K562 (cell line): ENCODE data around the gene STARD8. TPM values are rescaled to one million over a fixed set of nuclear protein-coding genes. Genes with fewer than 3 reads are reported as not detected.
A peak's percentile ranks its signal among the peaks of the same experiment; 100 is the strongest.

ENCODE experiments used
- ATAC-seq: fragments of 200-7000 bp; cut with Tn5 transposase; 3 replicates; pipeline ENCODE4 v1.9.1; 2020; ENCODE audit warnings: moderate library complexity
- BruUV-seq: library from RNA; stranded (reverse); fragments of 400-500 nt; replicated peaks from 2 replicates; lab custom pipeline; 2021; lab: Mats Ljungman, UMichigan
- CTCF ChIA-PET: fragments of 300-600 bp; formaldehyde crosslinking; extraction: SDS; loops from one replicate; lab custom pipeline; 2021; ENCODE audit warnings: low intra/inter-chr PET ratio; lab: Yijun Ruan, JAX
- POLR2A ChIA-PET: fragments of 300-600, 350-650 bp; sonication (Branson Sonifier 250); formaldehyde crosslinking; extraction: SDS; loops from one replicate; lab custom pipeline; 2021; ENCODE audit warnings: antibody characterized with exemption, inconsistent platforms; lab: Yijun Ruan, JAX
- DNase-seq, 4 experiments: peaks; one replicate each; pipeline versions ENCODE4 v3.0.0 to v3.0.0-alpha.2; 2011 to 2018; ENCODE audit warnings: low spot score in 3 of 4, mixed read lengths in 3 of 4; ENCODE audit errors: extremely low read depth in 1 of 4
- FAIRE-seq: peaks from 2 replicates; lab custom pipeline; 2011; peaks lifted over from hg19 to GRCh38; lab: Jason Lieb, UNC
- H2AFZ ChIP-seq: 2 replicates; pipeline ENCODE4 v1.6.0; 2011; ENCODE audit warnings: low read depth, low read length, control low read depth, inconsistent platforms
- H3K27ac ChIP-seq: fragments of 200-600 bp; 3 replicates; pipeline ENCODE4 v1.8.0; 2011; ENCODE audit warnings: low read depth, mild to moderate bottlenecking, control low read depth, inconsistent platforms, low read length, moderate library complexity, mixed read lengths; ENCODE audit errors: extremely low read depth
- H3K27me3 ChIP-seq, 2 experiments: fragments of 300-600 bp in 1 of 2; 2 replicates in 1 of 2; 3 replicates in 1 of 2; pipeline versions ENCODE4 v1.6.0 to v1.8.0; 2011; ENCODE audit warnings: inconsistent platforms in 2 of 2, low read length in 2 of 2, mild to moderate bottlenecking in 1 of 2, mixed read lengths in 1 of 2, moderate library complexity in 1 of 2; ENCODE audit not compliant: control insufficient read depth in 2 of 2, insufficient read depth in 2 of 2
- H3K36me3 ChIP-seq: fragments of 300-600 bp; 3 replicates; pipeline ENCODE4 v1.8.0; 2011; ENCODE audit warnings: mild to moderate bottlenecking, low read length, inconsistent platforms; ENCODE audit not compliant: control insufficient read depth, insufficient read depth
- H3K4me1 ChIP-seq, 2 experiments: fragments of 200-600 bp in 1 of 2; replicated peaks in 1 of 2; 2 replicates in 1 of 2; 3 replicates in 1 of 2; pipeline versions ENCODE4 v1.5.1 to v1.8.0; 2011; ENCODE audit warnings: inconsistent platforms in 2 of 2, low read length in 2 of 2, mild to moderate bottlenecking in 1 of 2, mixed read lengths in 1 of 2, moderate library complexity in 1 of 2; ENCODE audit not compliant: control insufficient read depth in 2 of 2, insufficient read depth in 2 of 2
- H3K4me2 ChIP-seq: 2 replicates; pipeline ENCODE4 v1.6.1; 2011; ENCODE audit warnings: low read length, control low read depth, inconsistent platforms, mixed read lengths; ENCODE audit not compliant: insufficient read depth
- H3K4me3 ChIP-seq: fragments of 200-600 bp; sonication (generic), shearing (Covaris generic); 2 replicates; pipeline ENCODE4 v1.5.1; 2016; ENCODE audit warnings: control low read depth, inconsistent platforms
- H3K79me2 ChIP-seq: fragments of 200-600 bp; 3 replicates; pipeline ENCODE4 v1.8.0; 2011; ENCODE audit warnings: low read length, inconsistent platforms; ENCODE audit not compliant: control insufficient read depth, insufficient read depth
- H3K9ac ChIP-seq, 2 experiments: 2 replicates each; pipeline versions ENCODE4 v1.6.0 to v1.6.1; 2011; ENCODE audit warnings: low read depth in 2 of 2, low read length in 2 of 2, control low read depth in 1 of 2, inconsistent platforms in 1 of 2, mild to moderate bottlenecking in 1 of 2, mixed read lengths in 1 of 2; ENCODE audit not compliant: insufficient read depth in 1 of 2
- H3K9me1 ChIP-seq: one replicate; pipeline ENCODE4 v1.6.0; 2011; ENCODE audit warnings: inconsistent platforms, mild to moderate bottlenecking, low read length, moderate library complexity; ENCODE audit not compliant: control insufficient read depth, insufficient read depth
- H3K9me3 ChIP-seq: replicated peaks from 2 replicates; pipeline ENCODE4 v1.5.1; 2011; ENCODE audit warnings: low read depth, low read length, inconsistent platforms; ENCODE audit not compliant: control insufficient read depth, insufficient read depth
- H4K20me1 ChIP-seq: replicated peaks from 2 replicates; pipeline ENCODE4 v1.6.1; 2011; ENCODE audit warnings: low read length, inconsistent platforms, mixed read lengths; ENCODE audit not compliant: control insufficient read depth, insufficient read depth
- JUND ChIP-seq, 2 experiments: IDR thresholded peaks; 2 replicates in 1 of 2; 3 replicates in 1 of 2; pipeline ENCODE4 v1.6.1; 2011; ENCODE audit warnings: borderline replicate concordance in 2 of 2, low read depth in 2 of 2, low read length in 2 of 2, improper control_type of control experiment in 1 of 2, missing biosample characterization in 1 of 2, missing genetic modification characterization in 1 of 2, missing genetic modification reagents in 1 of 2
- KAT7 ChIP-seq: sonication (generic); formaldehyde crosslinking; IDR thresholded peaks from 2 replicates; pipeline ENCODE4 v1.8.0; 2022; ENCODE audit warnings: missing genetic modification reagents, mild to moderate bottlenecking, borderline replicate concordance
- MIER1 ChIP-seq: fragments of 450-650 bp; IDR thresholded peaks from 2 replicates; pipeline ENCODE4 v1.6.1; 2016; ENCODE audit warnings: antibody characterized with exemption, mild to moderate bottlenecking, low read depth
- NCOR1 ChIP-seq: fragments of 450-650 bp; IDR thresholded peaks from 2 replicates; pipeline ENCODE4 v1.6.1; 2016; ENCODE audit warnings: mild to moderate bottlenecking, moderate library complexity
- NELFE ChIP-seq: IDR thresholded peaks from 2 replicates; pipeline ENCODE4 v1.6.1; 2011; ENCODE audit warnings: mild to moderate bottlenecking; ENCODE audit not compliant: insufficient read depth, insufficient read length
- NFIC ChIP-seq: fragments of 450-650 bp; IDR thresholded peaks from 2 replicates; pipeline ENCODE4 v1.6.1; 2017; ENCODE audit warnings: mild to moderate bottlenecking, inconsistent platforms
- NONO ChIP-seq, 2 experiments: fragments of 200-400 bp in 1 of 2; fragments of 450-650 bp in 1 of 2; formaldehyde crosslinking in 1 of 2; IDR thresholded peaks; 2 replicates each; pipeline ENCODE4 v1.6.1; 2017; ENCODE audit warnings: low read depth in 2 of 2, mild to moderate bottlenecking in 2 of 2, moderate library complexity in 2 of 2, low read length in 1 of 2
- POLR2G ChIP-seq: fragments of 200-400 bp; formaldehyde crosslinking; IDR thresholded peaks from 2 replicates; pipeline ENCODE4 v1.6.1; 2017; ENCODE audit warnings: low read depth, mild to moderate bottlenecking, antibody characterized with exemption, low read length, moderate library complexity
- PTBP1 ChIP-seq: fragments of 200-400 bp; formaldehyde crosslinking; IDR thresholded peaks from 2 replicates; pipeline ENCODE4 v1.6.1; 2017; ENCODE audit warnings: low read depth, low read length
- PURB ChIP-seq: sonication (generic); formaldehyde crosslinking; IDR thresholded peaks from 2 replicates; pipeline ENCODE4 v1.9.0; 2021; ENCODE audit warnings: low read depth, mild to moderate bottlenecking, missing genetic modification reagents
- RBBP5 ChIP-seq: fragments of 200-600 bp; sonication (generic); IDR thresholded peaks from 2 replicates; pipeline ENCODE4 v1.6.1; 2012; ENCODE audit warnings: borderline replicate concordance, mild to moderate bottlenecking, low read length, control low read depth, inconsistent platforms; ENCODE audit not compliant: insufficient read depth, poor library complexity, severe bottlenecking
- RCOR1 ChIP-seq, 2 experiments: IDR thresholded peaks; 2 replicates each; pipeline ENCODE4 v1.6.1; 2012; ENCODE audit warnings: low read depth in 2 of 2, low read length in 2 of 2, borderline replicate concordance in 1 of 2, improper control_type of control experiment in 1 of 2
- STAT5B ChIP-seq: fragments of 250-450 bp; sonication (Bioruptor Pico); IDR thresholded peaks from 2 replicates; pipeline ENCODE4 v1.8.0; 2021; ENCODE audit warnings: mild to moderate bottlenecking, inconsistent platforms
- TAL1 ChIP-seq: fragments of 450-650 bp; IDR thresholded peaks from 2 replicates; pipeline ENCODE4 v1.6.1; 2016; ENCODE audit warnings: mild to moderate bottlenecking
- TEAD4 ChIP-seq, 2 experiments: sonication (generic) in 1 of 2; formaldehyde crosslinking in 1 of 2; IDR thresholded peaks; 2 replicates each; pipeline versions ENCODE4 v1.6.1 to v1.8.0; 2012 to 2022; ENCODE audit warnings: borderline replicate concordance in 1 of 2, inconsistent platforms in 1 of 2, low read length in 1 of 2, mild to moderate bottlenecking in 1 of 2, missing genetic modification reagents in 1 of 2
- ZNF23 ChIP-seq: fragments of 250-450 bp; sonication (Bioruptor Pico); IDR thresholded peaks from 2 replicates; pipeline ENCODE4 v1.4.0; 2020; ENCODE audit warnings: mild to moderate bottlenecking
- WGBS: fragments of 100-300 bp; shearing (Covaris generic); methylation state at CpG from one replicate; pipeline ENCODE4 v1.1.6; 2016; ENCODE audit warnings: low coverage, mixed read lengths; ENCODE audit not compliant: insufficient coverage; ENCODE audit errors: missing lambda C conversion rate; 5-methylcytosine and 5-hydroxymethylcytosine counted together
- in situ Hi-C: fragments of 300-500 bp; cut with MboI; formaldehyde crosslinking; loops from 4 replicates; pipeline ENCODE4 v1.15.0; 2018; ENCODE audit warnings: inconsistent platforms, mixed read lengths
- intact Hi-C: fragments of 100-400 bp; cut with micrococcal nuclease; formaldehyde crosslinking; loops from 2 replicates; pipeline ENCODE4 v1.14.2; 2022
- polyA plus RNA-seq, 8 experiments: library from polyadenylated mRNA; depleted of rRNA in 4 of 8; stranded (reverse) in 5 of 8; unstranded in 3 of 8; fragments of >200 nt; fragmentation: Nextera tagmentation in 2 of 8; fragmentation: Illumina TruSeq in 1 of 8; extraction: Ambion mirVana in 2 of 8; extraction: Trizol in 1 of 8; gene quantifications; 2 replicates each; pipeline versions ENCODE4 v1.2.1 to v1.2.3, GENCODE V29; 2011 to 2014; ENCODE audit warnings: inconsistent platforms in 1 of 8, missing spikeins in 1 of 8
- total RNA-seq, 7 experiments: library from RNA; depleted of rRNA in 6 of 7; stranded (reverse); fragments of >200 nt in 6 of 7; fragmentation: Illumina TruSeq in 2 of 7; extraction: Trizol in 2 of 7; gene quantifications; 2 replicates each; pipeline versions ENCODE4 v1.2.1 to v1.2.3, GENCODE V29; 2011 to 2021; ENCODE audit warnings: low replicate concordance in 1 of 7
- TF ChIP-seq, protein P1 (sequence below): IDR thresholded peaks from 3 replicates; pipeline ENCODE4 v1.6.1; 2011; ENCODE audit warnings: borderline replicate concordance, mild to moderate bottlenecking, moderate library complexity; ENCODE audit not compliant: insufficient read length; ENCODE audit errors: extremely low read depth

The STARD8 gene
- total and polyA plus RNA-seq, 9 of the 15 experiments (the other 6 are each of a cell fraction or from before 2014, with no cell fraction given), result 1.6 to 35.0 (median 15.9) TPM

DNA sequence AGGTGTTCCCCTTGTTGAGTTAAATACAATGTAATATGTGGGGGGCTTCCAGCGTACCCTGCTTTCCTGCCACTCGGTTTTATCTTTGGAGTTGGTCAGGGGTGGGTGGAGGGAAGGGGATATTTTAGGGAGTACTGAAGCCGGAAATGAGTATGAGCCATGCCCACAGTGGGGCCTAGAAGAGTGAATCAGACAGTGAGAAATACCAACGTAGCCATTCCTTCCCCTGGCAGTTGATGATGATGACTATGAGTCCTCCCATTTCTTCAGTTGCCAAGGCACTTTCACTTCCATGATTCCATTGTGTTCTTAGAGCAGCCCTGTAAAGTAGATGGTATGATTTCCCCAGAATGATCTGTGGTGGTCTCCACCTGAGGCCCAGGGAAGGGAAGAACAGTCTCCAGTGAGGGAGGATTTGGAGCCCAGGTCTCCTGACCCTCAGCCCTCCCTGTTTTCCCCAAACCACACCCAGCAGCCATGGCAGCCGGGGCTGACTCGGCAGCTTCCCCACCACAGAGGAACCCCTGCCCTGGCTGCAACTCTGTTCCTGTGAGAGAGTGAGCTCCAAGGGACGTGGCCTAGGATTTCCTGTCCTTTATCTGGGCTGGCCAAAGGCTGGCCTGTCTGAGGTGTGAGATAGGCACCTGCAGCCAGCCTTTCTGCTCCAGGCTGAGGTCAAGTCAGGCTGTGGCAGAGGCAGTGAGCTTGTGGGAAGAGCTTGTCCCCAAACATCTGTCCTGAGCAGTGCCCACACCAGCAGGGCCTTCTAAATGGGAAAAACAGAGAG is 52.7 kb downstream of the STARD8 start:
- H3K9me3 ChIP-seq, result no peaks in the 10 kb centered on the region
- CTCF ChIA-PET, result no interaction called here
- peaks cover 7% of the 10 kb centered on the region; the same call in 1 of the 2 replicates for H4K20me1 ChIP-seq
- in situ Hi-C loops, result no loop called here
- intact Hi-C loops, result loop anchor here (10.0 kb wide), 2 partner anchors 185 to 515 kb away; no protein-coding TSS in a partner anchor
- POLR2A ChIA-PET, result interaction anchor here (0.6 to 1.2 kb wide), 5 partner anchors 8 to 697 kb away, joined by 3 to 6 read pairs (median 3); no protein-coding TSS in a partner anchor
- H3K9me1 ChIP-seq, result peaks cover 5% of the 10 kb centered on the region
- H2AFZ ChIP-seq, result no peak overlapping the region
- H3K36me3 ChIP-seq, result peaks cover 22% of the 10 kb centered on the region; the same call in 2 of the 3 replicates
- ATAC-seq (peak; percentile 74), DNase-seq (peak in 2 of 4 experiments; percentile 69 to 76), FAIRE-seq (peak; percentile 89)
- H3K27ac ChIP-seq, result peak overlapping the region; percentile 69
- peak overlapping the region; percentile 52 for H3K4me2 ChIP-seq
- 6% methylated on average over 7 of the region's 7 CpGs for WGBS
- peak overlapping the region; percentile 30 to 62; a peak in 3 of 4 replicates for H3K9ac ChIP-seq
- H3K27me3 ChIP-seq, result no peaks in the 10 kb centered on the region
- peaks cover 100% of the 10 kb centered on the region for H3K79me2 ChIP-seq
- H3K4me3 ChIP-seq, result no peak overlapping the region
- peaks cover 22 to 23% of the 10 kb centered on the region in 2 experiments; a peak in 3 of 5 replicates for H3K4me1 ChIP-seq
- no TSS peak for BruUV-seq
- TF ChIP-seq, protein P1, sequence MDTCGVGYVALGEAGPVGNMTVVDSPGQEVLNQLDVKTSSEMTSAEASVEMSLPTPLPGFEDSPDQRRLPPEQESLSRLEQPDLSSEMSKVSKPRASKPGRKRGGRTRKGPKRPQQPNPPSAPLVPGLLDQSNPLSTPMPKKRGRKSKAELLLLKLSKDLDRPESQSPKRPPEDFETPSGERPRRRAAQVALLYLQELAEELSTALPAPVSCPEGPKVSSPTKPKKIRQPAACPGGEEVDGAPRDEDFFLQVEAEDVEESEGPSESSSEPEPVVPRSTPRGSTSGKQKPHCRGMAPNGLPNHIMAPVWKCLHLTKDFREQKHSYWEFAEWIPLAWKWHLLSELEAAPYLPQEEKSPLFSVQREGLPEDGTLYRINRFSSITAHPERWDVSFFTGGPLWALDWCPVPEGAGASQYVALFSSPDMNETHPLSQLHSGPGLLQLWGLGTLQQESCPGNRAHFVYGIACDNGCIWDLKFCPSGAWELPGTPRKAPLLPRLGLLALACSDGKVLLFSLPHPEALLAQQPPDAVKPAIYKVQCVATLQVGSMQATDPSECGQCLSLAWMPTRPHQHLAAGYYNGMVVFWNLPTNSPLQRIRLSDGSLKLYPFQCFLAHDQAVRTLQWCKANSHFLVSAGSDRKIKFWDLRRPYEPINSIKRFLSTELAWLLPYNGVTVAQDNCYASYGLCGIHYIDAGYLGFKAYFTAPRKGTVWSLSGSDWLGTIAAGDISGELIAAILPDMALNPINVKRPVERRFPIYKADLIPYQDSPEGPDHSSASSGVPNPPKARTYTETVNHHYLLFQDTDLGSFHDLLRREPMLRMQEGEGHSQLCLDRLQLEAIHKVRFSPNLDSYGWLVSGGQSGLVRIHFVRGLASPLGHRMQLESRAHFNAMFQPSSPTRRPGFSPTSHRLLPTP, result no peak
- TF ChIP-seq TEAD4 (IDR thresholded peaks at IDR 0.05; ENCODE audit: low read length), result peak; percentile 69
- TF ChIP-seq TEAD4 (CRISPR knock-in tag; IDR thresholded peaks at IDR 0.05; ENCODE audit: borderline replicate concordance), result no peak
- no peak for TF ChIP-seq STAT5B (CRISPR knock-in tag)
- no peak for TF ChIP-seq RBBP5
- TF ChIP-seq NELFE, result no peak
- TF ChIP-seq KAT7, result no peak
- TF ChIP-seq MIER1, result no peak
- TF ChIP-seq NFIC, result peak; percentile 45; the same call in 1 of the 2 replicates
- TF ChIP-seq TAL1, result peak; percentile 78
- TF ChIP-seq ZNF23, result no peak
- TF ChIP-seq NCOR1, result peak; percentile 84
- TF ChIP-seq NONO (IDR thresholded peaks at IDR 0.05; ENCODE audit: low read depth in 2 of 2, low read length in 1 of 2), result no peak
- TF ChIP-seq PTBP1, result no peak
- 0 out of 2 replicates have a peak, but pooled peaks have one; percentile 32 for TF ChIP-seq JUND (IDR thresholded peaks at IDR 0.05; ENCODE audit: borderline replicate concordance, low read depth, low read length)
- no peak; the same call in 2 of the 3 replicates for TF ChIP-seq JUND (tag; IDR thresholded peaks at IDR 0.05; ENCODE audit: borderline replicate concordance, low read depth, low read length)
- TF ChIP-seq RCOR1 (IDR thresholded peaks at IDR 0.05; ENCODE audit: borderline replicate concordance in 1 of 2, low read depth in 2 of 2, low read length in 2 of 2), result 0 out of 4 replicates have a peak, but pooled peaks of 1 of the 2 experiments have one; percentile 11
- TF ChIP-seq PURB (CRISPR knock-in tag), result no peak
- 0 out of 2 replicates have a peak, but pooled peaks have one; percentile 25 for TF ChIP-seq POLR2G
